ENCODE data around the gene FLAD1. TPM values are rescaled to one million over a fixed set of nuclear protein-coding genes. Genes with fewer than 3 reads are reported as not detected.

FLAD1 gene
- total RNA-seq, 4 donors from 2014 or later: 17.4 to 33.6 (median 23.6) TPM

GRCh38 chr1:155011437-155012025 lies 28.4 kb downstream of the FLAD1 start:
- H3K27me3 ChIP-seq: no peaks in the 10 kb centered on the region
- DNase-seq (ENCODE audit: low spot score in 2 of 2): no peak
- H3K4me1 ChIP-seq: peaks cover 0 to 82% (median 68%) of the 10 kb centered on the region in 4 donors
- peaks cover 0 to 22% (median 0%) of the 10 kb centered on the region in 3 donors for H3K36me3 ChIP-seq
- H3K27ac ChIP-seq: peak overlapping the region; percentile 74 to 99 (median 94)
- H3K4me3 ChIP-seq: peak overlapping the region in 2 of 4 donors; percentile 7 to 24
- TF ChIP-seq POLR2A (IDR thresholded peaks at IDR 0.05): no peak
- TF ChIP-seq CTCF (IDR thresholded peaks at IDR 0.05): no peak
- no peak for TF ChIP-seq EP300 (IDR thresholded peaks at IDR 0.05)
- 73 to 92% methylated on average over 4 to 6 of the region's 6 CpGs for WGBS, 2 donors
- no peaks in the 10 kb centered on the region for H3K9me3 ChIP-seq

GRCh38 chr1:155012026-155012546 lies 28.9 kb downstream of the FLAD1 start:
- DNase-seq (ENCODE audit: low spot score in 2 of 2): peak; percentile 71 to 75

DNA sequence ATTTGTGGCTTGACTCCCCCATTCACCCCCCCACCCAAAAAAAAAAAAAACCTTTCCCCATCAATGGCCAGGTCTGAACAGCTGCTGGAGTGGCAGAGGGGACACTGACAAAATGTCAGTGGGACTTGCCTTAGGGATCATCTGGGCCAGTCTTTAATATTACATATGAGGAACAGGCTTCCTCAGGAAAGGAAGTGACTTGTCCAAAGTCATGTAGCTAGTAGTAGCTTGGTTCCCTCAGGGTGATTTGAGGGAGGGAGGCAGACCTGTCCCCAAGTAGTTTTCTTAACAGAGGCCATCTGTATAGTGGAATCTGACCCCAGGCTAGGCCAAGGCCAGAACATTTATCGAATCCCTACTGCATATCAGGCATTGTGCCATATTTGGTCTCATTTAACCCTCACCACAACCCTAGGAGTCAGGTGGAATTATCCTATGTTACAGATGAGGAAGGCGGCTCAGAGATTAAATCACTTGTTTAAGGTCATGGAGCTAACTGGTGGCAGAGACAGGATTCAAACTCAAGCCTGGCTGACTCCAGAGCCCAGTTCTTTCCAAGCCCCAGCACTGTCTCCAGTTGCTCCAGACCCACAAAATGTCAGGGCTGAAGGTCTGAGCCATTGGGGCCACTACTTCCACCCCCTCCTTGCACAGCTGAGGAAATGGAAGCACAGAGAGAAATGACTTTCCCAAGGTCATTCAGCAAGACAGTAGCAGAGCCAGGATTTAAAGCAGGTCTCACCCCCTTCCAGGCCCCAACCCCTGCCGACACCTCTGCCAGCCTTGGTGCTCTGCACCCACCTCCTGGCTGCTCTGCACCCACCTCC lies 29.8 kb downstream of the FLAD1 start:
- peak overlapping the region; percentile 74 to 99 (median 94) for H3K27ac ChIP-seq
- WGBS, 2 donors: 66 to 75% methylated on average over 3 of the region's 3 CpGs
- H3K36me3 ChIP-seq: peaks cover 0 to 24% (median 0%) of the 10 kb centered on the region in 3 donors
- no peak for DNase-seq (ENCODE audit: low spot score in 2 of 2)
- no peak for TF ChIP-seq POLR2A (IDR thresholded peaks at IDR 0.05)
- no peak for TF ChIP-seq EP300 (IDR thresholded peaks at IDR 0.05)
- TF ChIP-seq CTCF (IDR thresholded peaks at IDR 0.05): no peak
- no peaks in the 10 kb centered on the region for H3K27me3 ChIP-seq
- H3K9me3 ChIP-seq: no peaks in the 10 kb centered on the region
- H3K4me1 ChIP-seq: peaks cover 0 to 82% (median 66%) of the 10 kb centered on the region in 4 donors
- H3K4me3 ChIP-seq: peak overlapping the region in 2 of 4 donors; percentile 16 to 41

More at GRCh38 chr1:155012026-155012546, 28.9 kb downstream of the FLAD1 start:
- H3K27ac ChIP-seq: peak overlapping the region; percentile 74 to 99 (median 94)
- peaks cover 0 to 24% (median 0%) of the 10 kb centered on the region in 3 donors for H3K36me3 ChIP-seq
- TF ChIP-seq EP300 (IDR thresholded peaks at IDR 0.05) (peak in 1 of 2 donors; percentile 74), CTCF (IDR thresholded peaks at IDR 0.05) (peak in 1 of 5 experiments; percentile 15), POLR2A (IDR thresholded peaks at IDR 0.05) (peak in 1 of 2 donors; percentile 82)
- H3K27me3 ChIP-seq: no peaks in the 10 kb centered on the region
- no peaks in the 10 kb centered on the region for H3K9me3 ChIP-seq
- H3K4me1 ChIP-seq: peaks cover 0 to 82% (median 68%) of the 10 kb centered on the region in 4 donors
- WGBS, 2 donors: 3 to 10% methylated on average over 6 to 9 of the region's 9 CpGs
- H3K4me3 ChIP-seq: peak overlapping the region in 3 of 4 donors; percentile 16 to 41 (median 17)

DNA sequence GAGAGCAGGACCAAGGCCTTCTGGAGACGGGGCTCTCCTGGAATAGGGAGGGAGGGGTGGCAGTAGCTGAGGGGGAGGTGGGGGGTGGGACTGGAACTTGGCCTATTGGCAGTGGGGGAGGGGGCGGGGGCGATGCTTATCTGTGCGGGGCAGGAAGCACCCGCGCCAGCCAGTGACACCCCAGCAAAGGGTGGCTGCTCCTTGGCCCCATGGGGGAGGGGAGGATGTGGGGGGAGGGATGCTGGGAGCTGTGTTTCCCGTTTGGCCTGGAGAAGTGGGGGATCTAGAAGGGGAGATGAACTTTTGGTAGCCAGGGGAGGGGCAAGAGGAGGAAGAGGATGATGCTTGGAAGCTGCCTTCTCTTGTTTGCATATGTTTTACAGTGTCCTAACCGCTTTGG lies 30.5 kb downstream of the FLAD1 start:
- Histone ChIP-seq H3K27ac (peak overlapping the region; percentile 74 to 99 (median 94)), H3K27me3 (no peaks in the 10 kb centered on the region), H3K4me1 (peaks cover 0 to 82% (median 67%) of the 10 kb centered on the region in 4 donors), H3K36me3 (peaks cover 0 to 24% (median 0%) of the 10 kb centered on the region in 3 donors), H3K4me3 (no peak overlapping the region), H3K9me3 (no peaks in the 10 kb centered on the region)
- WGBS, 2 donors: 36 to 51% methylated on average over 8 of the region's 8 CpGs
- TF ChIP-seq CTCF (IDR thresholded peaks at IDR 0.05) (no peak), POLR2A (IDR thresholded peaks at IDR 0.05) (no peak), EP300 (IDR thresholded peaks at IDR 0.05) (no peak)
- DNase-seq (ENCODE audit: low spot score in 2 of 2): no peak

Data from tibial nerve (tissue), 4 donors.